ENCODE results near the gene CCDC180.
"Not testable (repeated sequence)": the region's sequence is repeated elsewhere in the genome, so short reads cannot be mapped to it uniquely, and the experiment has no call there.

DNA sequence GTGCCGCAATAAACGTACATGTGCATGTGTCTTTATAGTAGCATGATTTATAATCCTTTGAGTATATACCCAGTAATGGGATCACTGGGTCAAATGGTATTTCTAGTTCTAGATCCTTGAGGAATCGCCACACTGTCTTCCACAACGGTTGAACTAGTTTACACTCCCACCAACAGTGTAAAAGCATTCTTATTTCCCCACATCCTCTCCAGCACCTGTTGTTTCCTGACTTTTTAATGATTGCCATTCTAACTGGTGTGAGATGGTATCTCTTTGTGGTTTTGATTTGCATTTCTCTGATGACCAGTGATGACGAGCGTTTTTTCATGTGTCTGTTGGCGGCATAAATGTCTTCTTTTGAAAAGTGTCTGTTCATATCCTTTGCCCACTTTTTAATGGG is 28.2 kb downstream of the CCDC180 start:
- TF ChIP-seq MAFK (IDR thresholded peaks at IDR 0.05; ENCODE audit: partially characterized antibody); SREBF2 (IDR thresholded peaks at IDR 0.05): not testable (repeated sequence)

All from A549 (cell line).